ENCODE measurements around the gene PXDC1. TPM values are rescaled to one million over a fixed set of nuclear protein-coding genes. Genes with fewer than 3 reads are reported as not detected.
A peak's percentile ranks its signal among the peaks of the same experiment; 100 is the strongest.

Gene PXDC1
- total RNA-seq, 1 experiment from 2014 or later, result 42.9 TPM

DNA sequence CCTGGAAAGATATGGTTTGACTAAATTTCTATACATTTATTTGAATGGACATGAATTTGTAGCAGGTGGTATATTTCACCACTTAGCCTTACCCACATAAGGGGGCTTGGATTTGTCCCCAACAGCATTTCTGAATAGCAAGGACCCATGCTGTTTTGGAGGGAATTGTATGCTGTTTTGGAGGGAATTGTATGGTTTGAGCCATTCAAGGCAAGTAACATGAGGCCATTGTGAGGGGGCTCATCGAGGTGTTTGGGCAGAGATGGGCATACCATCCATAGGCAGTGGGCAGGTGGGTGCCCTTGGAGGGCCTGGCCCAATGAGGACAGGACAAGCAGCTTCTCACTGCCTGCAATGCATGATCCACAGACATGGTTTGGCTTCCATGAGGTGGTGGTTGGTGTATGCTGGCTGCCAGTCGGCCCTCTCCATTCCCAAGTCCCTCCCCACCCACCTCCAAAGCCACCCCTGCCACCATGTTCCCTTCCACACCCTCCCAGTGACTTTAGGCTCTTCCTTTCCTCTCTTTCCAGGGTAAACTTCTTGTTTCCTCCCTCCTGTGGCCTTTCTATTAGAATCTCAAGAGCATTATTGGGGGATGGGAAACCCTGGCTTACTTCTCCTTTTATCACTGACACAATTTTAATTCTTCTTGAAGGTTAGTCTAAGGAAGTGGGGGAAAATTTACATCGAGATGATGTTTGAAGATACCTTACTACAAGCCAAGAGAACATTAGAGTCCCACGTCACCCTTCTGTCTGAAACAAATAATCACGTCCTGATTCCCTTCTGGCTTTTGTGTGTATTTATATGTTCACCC is 13.2 kb upstream of the PXDC1 start:
- no peaks in the 10 kb centered on the region for H3K4me1 Mint-ChIP-seq (ENCODE audit: low read depth, unreplicated experiment)
- ChIA-PET POLR2A (no interaction called here), CTCF (no interaction called here)
- Histone ChIP-seq H3K4me1 (no peaks in the 10 kb centered on the region), H3K27me3 (replicated peaks; ENCODE audit: control insufficient read depth, insufficient read depth, low read length) (no peaks in the 10 kb centered on the region), H3K9me3 (peaks cover 7% of the 10 kb centered on the region; the same call in 1 of the 2 replicates), H3K36me3 (ENCODE audit: control insufficient read depth, insufficient read depth, low read length) (no peaks in the 10 kb centered on the region), H3K4me3 (ENCODE audit: low read depth, low read length) (no peak overlapping the region)
- no peak overlapping the region for H3K27ac Mint-ChIP-seq (ENCODE audit: unreplicated experiment)
- no peaks in the 10 kb centered on the region for H3K27me3 Mint-ChIP-seq (ENCODE audit: insufficient read depth, unreplicated experiment)
- H3K4me3 Mint-ChIP-seq (ENCODE audit: unreplicated experiment), result no peak overlapping the region
- BruUV-seq (replicated peaks), result no TSS peak
- no peak for DNase-seq
- H3K9me3 Mint-ChIP-seq (ENCODE audit: unreplicated experiment), result no peaks in the 10 kb centered on the region
- no peaks in the 10 kb centered on the region for H3K36me3 Mint-ChIP-seq (ENCODE audit: insufficient read depth, unreplicated experiment)
- intact Hi-C loops (cut with micrococcal nuclease; ENCODE audit: unreplicated experiment), result no loop called here
- TF ChIP-seq, protein P1, sequence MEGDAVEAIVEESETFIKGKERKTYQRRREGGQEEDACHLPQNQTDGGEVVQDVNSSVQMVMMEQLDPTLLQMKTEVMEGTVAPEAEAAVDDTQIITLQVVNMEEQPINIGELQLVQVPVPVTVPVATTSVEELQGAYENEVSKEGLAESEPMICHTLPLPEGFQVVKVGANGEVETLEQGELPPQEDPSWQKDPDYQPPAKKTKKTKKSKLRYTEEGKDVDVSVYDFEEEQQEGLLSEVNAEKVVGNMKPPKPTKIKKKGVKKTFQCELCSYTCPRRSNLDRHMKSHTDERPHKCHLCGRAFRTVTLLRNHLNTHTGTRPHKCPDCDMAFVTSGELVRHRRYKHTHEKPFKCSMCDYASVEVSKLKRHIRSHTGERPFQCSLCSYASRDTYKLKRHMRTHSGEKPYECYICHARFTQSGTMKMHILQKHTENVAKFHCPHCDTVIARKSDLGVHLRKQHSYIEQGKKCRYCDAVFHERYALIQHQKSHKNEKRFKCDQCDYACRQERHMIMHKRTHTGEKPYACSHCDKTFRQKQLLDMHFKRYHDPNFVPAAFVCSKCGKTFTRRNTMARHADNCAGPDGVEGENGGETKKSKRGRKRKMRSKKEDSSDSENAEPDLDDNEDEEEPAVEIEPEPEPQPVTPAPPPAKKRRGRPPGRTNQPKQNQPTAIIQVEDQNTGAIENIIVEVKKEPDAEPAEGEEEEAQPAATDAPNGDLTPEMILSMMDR (IDR thresholded peaks at IDR 0.05; ENCODE audit: insufficient read depth in 1 of 2, low read depth in 1 of 2, low read length in 1 of 2, severe bottlenecking in 1 of 2, unreplicated experiment in 1 of 2), result no peak

DNA sequence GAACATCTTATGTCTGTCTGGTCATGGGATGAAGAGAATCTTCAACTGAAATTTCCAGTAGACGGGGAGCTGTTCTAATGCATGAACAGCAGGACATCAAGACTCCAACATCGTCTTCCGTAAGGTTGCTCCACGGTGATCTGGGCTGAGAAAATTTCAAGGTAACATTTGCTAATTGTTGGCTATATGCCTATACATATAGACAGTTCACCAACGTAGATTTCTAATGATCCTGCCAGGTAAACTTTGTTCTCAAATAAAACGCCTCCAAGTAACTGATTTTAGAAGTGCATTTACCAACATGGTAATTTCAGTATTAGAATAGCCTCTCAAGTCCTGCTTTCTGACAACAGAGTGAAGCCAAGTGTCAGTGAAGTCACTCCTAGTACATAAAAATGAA is 11.3 kb upstream of the PXDC1 start:
- no peaks in the 10 kb centered on the region for H3K27me3 ChIP-seq (replicated peaks; ENCODE audit: control insufficient read depth, insufficient read depth, low read length)
- ChIA-PET CTCF (no interaction called here), POLR2A (no interaction called here)
- intact Hi-C loops (cut with micrococcal nuclease; ENCODE audit: unreplicated experiment), result no loop called here
- Mint-ChIP-seq H3K36me3 (ENCODE audit: insufficient read depth, unreplicated experiment) (no peaks in the 10 kb centered on the region), H3K27ac (ENCODE audit: unreplicated experiment) (no peak overlapping the region), H3K4me3 (ENCODE audit: unreplicated experiment) (no peak overlapping the region), H3K9me3 (ENCODE audit: unreplicated experiment) (no peaks in the 10 kb centered on the region), H3K4me1 (ENCODE audit: low read depth, unreplicated experiment) (no peaks in the 10 kb centered on the region), H3K27me3 (ENCODE audit: insufficient read depth, unreplicated experiment) (no peaks in the 10 kb centered on the region)
- H3K9me3 ChIP-seq, result peaks cover 6% of the 10 kb centered on the region; the same call in 1 of the 2 replicates
- H3K4me3 ChIP-seq (ENCODE audit: low read depth, low read length), result no peak overlapping the region
- H3K36me3 ChIP-seq (ENCODE audit: control insufficient read depth, insufficient read depth, low read length), result no peaks in the 10 kb centered on the region
- no TSS peak for BruUV-seq (replicated peaks)
- DNase-seq, result no peak
- no peaks in the 10 kb centered on the region for H3K4me1 ChIP-seq
- TF ChIP-seq, protein P1 (IDR thresholded peaks at IDR 0.05; ENCODE audit: insufficient read depth in 1 of 2, low read depth in 1 of 2, low read length in 1 of 2, severe bottlenecking in 1 of 2, unreplicated experiment in 1 of 2), result no peak

DNA sequence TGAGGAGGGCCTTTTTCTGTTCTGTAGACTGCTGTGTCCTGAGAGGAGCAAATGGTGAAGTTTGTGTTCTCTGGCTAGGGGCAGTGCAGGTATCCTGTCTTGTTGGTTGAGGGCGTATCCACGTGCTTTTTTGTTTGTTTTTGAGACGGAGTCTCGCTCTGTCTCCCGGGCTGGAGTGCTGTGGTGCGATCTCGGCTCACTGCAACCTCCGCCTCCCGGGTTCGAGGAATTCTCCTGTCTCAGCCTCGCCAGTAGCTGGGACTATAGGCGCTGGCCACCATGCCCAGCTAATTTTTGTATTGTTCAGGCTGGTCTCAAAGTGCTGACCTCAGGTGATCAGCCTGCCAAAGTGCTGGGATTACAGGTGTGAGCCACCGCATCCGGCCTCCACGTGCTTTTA is 10.8 kb upstream of the PXDC1 start:
- peaks cover 1% of the 10 kb centered on the region; the same call in 1 of the 2 replicates for H3K9me3 ChIP-seq
- H3K4me1 ChIP-seq, result no peaks in the 10 kb centered on the region
- no peaks in the 10 kb centered on the region for H3K4me1 Mint-ChIP-seq (ENCODE audit: low read depth, unreplicated experiment)
- H3K4me3 ChIP-seq (ENCODE audit: low read depth, low read length), result no peak overlapping the region
- intact Hi-C loops (cut with micrococcal nuclease; ENCODE audit: unreplicated experiment), result no loop called here
- CTCF ChIA-PET, result no interaction called here
- BruUV-seq (replicated peaks), result no TSS peak
- H3K27me3 Mint-ChIP-seq (ENCODE audit: insufficient read depth, unreplicated experiment), result no peaks in the 10 kb centered on the region
- peak in 1 of 2 experiments; percentile 18 for DNase-seq
- H3K36me3 ChIP-seq (ENCODE audit: control insufficient read depth, insufficient read depth, low read length), result no peaks in the 10 kb centered on the region
- no peaks in the 10 kb centered on the region for H3K27me3 ChIP-seq (replicated peaks; ENCODE audit: control insufficient read depth, insufficient read depth, low read length)
- POLR2A ChIA-PET, result no interaction called here
- H3K9me3 Mint-ChIP-seq (ENCODE audit: unreplicated experiment), result no peaks in the 10 kb centered on the region
- no peak overlapping the region for H3K27ac Mint-ChIP-seq (ENCODE audit: unreplicated experiment)
- no peaks in the 10 kb centered on the region for H3K36me3 Mint-ChIP-seq (ENCODE audit: insufficient read depth, unreplicated experiment)
- H3K4me3 Mint-ChIP-seq (ENCODE audit: unreplicated experiment), result no peak overlapping the region
- TF ChIP-seq, protein P1 (IDR thresholded peaks at IDR 0.05; ENCODE audit: insufficient read depth in 1 of 2, low read depth in 1 of 2, low read length in 1 of 2, severe bottlenecking in 1 of 2, unreplicated experiment in 1 of 2), result no peak
